K562 (cell line): ENCODE results near the gene AJUBA. TPM values are rescaled to one million over a fixed set of nuclear protein-coding genes. Genes with fewer than 3 reads are reported as not detected.
A peak's percentile ranks its signal among the peaks of the same experiment; 100 is the strongest.

Experiments
- ARHGAP35 ChIP-seq: fragments of 450-650 bp; IDR thresholded peaks from 2 replicates; pipeline ENCODE4 v1.6.1; 2018; ENCODE audit not compliant: partially characterized antibody
- ARID1B ChIP-seq: fragments of 450-650 bp; IDR thresholded peaks from 2 replicates; pipeline ENCODE4 v1.6.1; 2016; ENCODE audit warnings: antibody characterized with exemption, mild to moderate bottlenecking, inconsistent platforms
- BMI1 ChIP-seq: fragments of 150-350 bp; IDR thresholded peaks from 2 replicates; pipeline ENCODE4 v1.6.1; 2014; ENCODE audit warnings: low read length
- CHD4 ChIP-seq: fragments of 200-600 bp; sonication (generic); IDR thresholded peaks from 3 replicates; pipeline ENCODE4 v1.6.1; 2012; ENCODE audit warnings: low read depth, mild to moderate bottlenecking, mixed read lengths, low read length, inconsistent platforms; ENCODE audit not compliant: insufficient read depth, insufficient replicate concordance, poor library complexity, severe bottlenecking
- KAT2B ChIP-seq: IDR thresholded peaks from one replicate; pipeline ENCODE4 v1.6.1; 2012; ENCODE audit warnings: low read depth, mild to moderate bottlenecking, control low read depth, inconsistent platforms, low read length, moderate library complexity
- POLR2H ChIP-seq: IDR thresholded peaks from 2 replicates; pipeline ENCODE4 v1.6.1; 2016; ENCODE audit warnings: missing genetic modification characterization, low read depth, mild to moderate bottlenecking, control low read depth, missing compliant biosample characterization, moderate library complexity
- ZNF175 ChIP-seq: fragments of 200-800 bp; sonication (Bioruptor generic); IDR thresholded peaks from 2 replicates; pipeline ENCODE4 v1.6.1; 2016; ENCODE audit warnings: low read depth, mild to moderate bottlenecking, missing genetic modification characterization, missing compliant biosample characterization
- ZNF324 ChIP-seq: fragments of 250-450 bp; sonication (Bioruptor Pico); IDR thresholded peaks from 2 replicates; pipeline ENCODE4 v1.4.0; 2020; ENCODE audit warnings: mild to moderate bottlenecking
- ZNF445 ChIP-seq: fragments of 250-450 bp; sonication (Bioruptor Pico); IDR thresholded peaks from 2 replicates; pipeline ENCODE4 v1.4.0; 2020; ENCODE audit warnings: low read depth, mild to moderate bottlenecking, moderate library complexity
- polyA plus RNA-seq, 8 experiments: library from polyadenylated mRNA; depleted of rRNA in 4 of 8; stranded (reverse) in 5 of 8; unstranded in 3 of 8; fragments of >200 nt; fragmentation: Nextera tagmentation in 2 of 8; fragmentation: Illumina TruSeq in 1 of 8; extraction: Ambion mirVana in 2 of 8; extraction: Trizol in 1 of 8; gene quantifications; 2 replicates each; pipeline versions ENCODE4 v1.2.1 to v1.2.3, GENCODE V29; 2011 to 2014; ENCODE audit warnings: inconsistent platforms in 1 of 8, missing spikeins in 1 of 8
- total RNA-seq, 7 experiments: library from RNA; depleted of rRNA in 6 of 7; stranded (reverse); fragments of >200 nt in 6 of 7; fragmentation: Illumina TruSeq in 2 of 7; extraction: Trizol in 2 of 7; gene quantifications; 2 replicates each; pipeline versions ENCODE4 v1.2.1 to v1.2.3, GENCODE V29; 2011 to 2021; ENCODE audit warnings: low replicate concordance in 1 of 7
- TF ChIP-seq, protein P1 (sequence below): IDR thresholded peaks from 2 replicates; pipeline ENCODE4 v1.6.1; 2016; ENCODE audit warnings: missing genetic modification characterization, missing compliant biosample characterization
- TF ChIP-seq, protein P2 (sequence below): fragments of 450-650 bp; IDR thresholded peaks from 2 replicates; pipeline ENCODE4 v1.6.1; 2016
- TF ChIP-seq, protein P3 (sequence below): IDR thresholded peaks from 2 replicates; pipeline ENCODE4 v1.6.1; 2014; ENCODE audit warnings: antibody characterized with exemption

Gene AJUBA
- total and polyA plus RNA-seq, 9 of the 15 experiments (the other 6 are each of a cell fraction or from before 2014, with no cell fraction given): 0.73 to 4.7 (median 2.8) TPM

DNA sequence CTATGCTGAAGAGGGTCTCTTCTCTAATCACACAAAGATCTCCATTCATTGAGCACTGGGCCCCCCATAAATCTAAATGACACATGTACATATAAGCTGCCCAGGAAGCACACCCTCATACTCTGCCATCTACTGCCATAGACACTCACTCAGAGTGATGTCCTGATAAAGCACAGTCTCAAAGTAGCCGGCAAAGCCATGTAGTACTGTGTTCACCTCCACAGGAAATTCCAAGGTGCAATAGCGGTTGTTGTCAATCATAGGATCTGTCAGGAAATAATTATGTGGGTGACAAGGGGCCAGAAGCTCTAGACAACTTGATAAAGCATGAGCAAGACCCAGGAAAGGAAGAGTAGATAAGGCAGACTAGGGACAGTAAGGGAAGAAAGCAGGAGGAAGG lies 60.1 kb downstream of the AJUBA start (continued):
- no peak for TF ChIP-seq ZNF445 (CRISPR knock-in tag)
- no peak for TF ChIP-seq KAT2B
- no peak for TF ChIP-seq CHD4
- TF ChIP-seq ARHGAP35: no peak
- 0 out of 2 replicates have a peak, but pooled peaks have one; percentile 21 for TF ChIP-seq ZNF175 (CRISPR knock-in tag)
- TF ChIP-seq POLR2H (tag): no peak
- TF ChIP-seq, protein P1, sequence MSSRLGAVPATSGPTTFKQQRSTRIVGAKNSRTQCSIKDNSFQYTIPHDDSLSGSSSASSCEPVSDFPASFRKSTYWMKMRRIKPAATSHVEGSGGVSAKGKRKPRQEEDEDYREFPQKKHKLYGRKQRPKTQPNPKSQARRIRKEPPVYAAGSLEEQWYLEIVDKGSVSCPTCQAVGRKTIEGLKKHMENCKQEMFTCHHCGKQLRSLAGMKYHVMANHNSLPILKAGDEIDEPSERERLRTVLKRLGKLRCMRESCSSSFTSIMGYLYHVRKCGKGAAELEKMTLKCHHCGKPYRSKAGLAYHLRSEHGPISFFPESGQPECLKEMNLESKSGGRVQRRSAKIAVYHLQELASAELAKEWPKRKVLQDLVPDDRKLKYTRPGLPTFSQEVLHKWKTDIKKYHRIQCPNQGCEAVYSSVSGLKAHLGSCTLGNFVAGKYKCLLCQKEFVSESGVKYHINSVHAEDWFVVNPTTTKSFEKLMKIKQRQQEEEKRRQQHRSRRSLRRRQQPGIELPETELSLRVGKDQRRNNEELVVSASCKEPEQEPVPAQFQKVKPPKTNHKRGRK (tag): no peak
- TF ChIP-seq, protein P2, sequence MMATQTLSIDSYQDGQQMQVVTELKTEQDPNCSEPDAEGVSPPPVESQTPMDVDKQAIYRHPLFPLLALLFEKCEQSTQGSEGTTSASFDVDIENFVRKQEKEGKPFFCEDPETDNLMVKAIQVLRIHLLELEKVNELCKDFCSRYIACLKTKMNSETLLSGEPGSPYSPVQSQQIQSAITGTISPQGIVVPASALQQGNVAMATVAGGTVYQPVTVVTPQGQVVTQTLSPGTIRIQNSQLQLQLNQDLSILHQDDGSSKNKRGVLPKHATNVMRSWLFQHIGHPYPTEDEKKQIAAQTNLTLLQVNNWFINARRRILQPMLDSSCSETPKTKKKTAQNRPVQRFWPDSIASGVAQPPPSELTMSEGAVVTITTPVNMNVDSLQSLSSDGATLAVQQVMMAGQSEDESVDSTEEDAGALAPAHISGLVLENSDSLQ: peak; percentile 43
- no peak for TF ChIP-seq ZNF324 (CRISPR knock-in tag)
- TF ChIP-seq BMI1: no peak
- TF ChIP-seq, protein P3, sequence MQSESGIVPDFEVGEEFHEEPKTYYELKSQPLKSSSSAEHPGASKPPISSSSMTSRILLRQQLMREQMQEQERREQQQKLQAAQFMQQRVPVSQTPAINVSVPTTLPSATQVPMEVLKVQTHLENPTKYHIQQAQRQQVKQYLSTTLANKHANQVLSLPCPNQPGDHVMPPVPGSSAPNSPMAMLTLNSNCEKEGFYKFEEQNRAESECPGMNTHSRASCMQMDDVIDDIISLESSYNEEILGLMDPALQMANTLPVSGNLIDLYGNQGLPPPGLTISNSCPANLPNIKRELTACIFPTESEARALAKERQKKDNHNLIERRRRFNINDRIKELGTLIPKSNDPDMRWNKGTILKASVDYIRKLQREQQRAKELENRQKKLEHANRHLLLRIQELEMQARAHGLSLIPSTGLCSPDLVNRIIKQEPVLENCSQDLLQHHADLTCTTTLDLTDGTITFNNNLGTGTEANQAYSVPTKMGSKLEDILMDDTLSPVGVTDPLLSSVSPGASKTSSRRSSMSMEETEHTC: no peak
- 0 out of 2 replicates have a peak, but pooled peaks have one; percentile 9 for TF ChIP-seq ARID1B

Other genes with a start within 250 kb of the AJUBA start
Only the 7 nearest of the 18 such genes appear.
- 46.0 and 68.2 TPM in 2 replicates for gene RBM23, start 63.4 kb downstream of the AJUBA start, total RNA-seq (2014; rRNA removed)
- 48.9 and 53.2 TPM in 2 replicates for gene RBM23, start 63.4 kb downstream of the AJUBA start, total RNA-seq (2014; rRNA removed; fragmentation: Illumina TruSeq; extraction: Trizol)
- gene RBM23, start 63.4 kb downstream of the AJUBA start, total RNA-seq (2015; rRNA removed; fragmentation: Illumina TruSeq; extraction: Trizol): 66.8 and 73.0 TPM in 2 replicates
- 56.0 and 58.5 TPM in 2 replicates for gene RBM23, start 63.4 kb downstream of the AJUBA start, total RNA-seq (2021)
- 36.2 and 57.8 TPM in 2 replicates for gene RBM23, start 63.4 kb downstream of the AJUBA start, polyA plus RNA-seq (2011; rRNA removed)
- 50.2 and 69.0 TPM in 2 replicates for gene RBM23, start 63.4 kb downstream of the AJUBA start, polyA plus RNA-seq (2014; fragmentation: Illumina TruSeq; extraction: Trizol)
- gene RBM23, start 63.4 kb downstream of the AJUBA start, polyA plus RNA-seq (2014; fragmentation: Nextera tagmentation; extraction: Ambion mirVana): 100 to 1,000 TPM in 1 of 2 experiments, 10 to 100 TPM in 1; 67.8 to 102 TPM
- 47.1 and 50.4 TPM in 2 replicates for gene RBM23, start 63.4 kb downstream of the AJUBA start, polyA plus RNA-seq (2014; rRNA removed)
- 123 and 171 TPM in 2 replicates for gene PRMT5, start 53.2 kb downstream of the AJUBA start, total RNA-seq (2014; rRNA removed)
- 222 and 228 TPM in 2 replicates for gene PRMT5, start 53.2 kb downstream of the AJUBA start, total RNA-seq (2014; rRNA removed; fragmentation: Illumina TruSeq; extraction: Trizol)
- gene PRMT5, start 53.2 kb downstream of the AJUBA start, total RNA-seq (2015; rRNA removed; fragmentation: Illumina TruSeq; extraction: Trizol): 245 and 276 TPM in 2 replicates
- 246 and 247 TPM in 2 replicates for gene PRMT5, start 53.2 kb downstream of the AJUBA start, total RNA-seq (2021)
- 409 and 552 TPM in 2 replicates for gene PRMT5, start 53.2 kb downstream of the AJUBA start, polyA plus RNA-seq (2011; rRNA removed)
- 270 and 321 TPM in 2 replicates for gene PRMT5, start 53.2 kb downstream of the AJUBA start, polyA plus RNA-seq (2014; fragmentation: Illumina TruSeq; extraction: Trizol)
- 100 to 1,000 TPM; 114 to 155 TPM for gene PRMT5, start 53.2 kb downstream of the AJUBA start, polyA plus RNA-seq (2014; fragmentation: Nextera tagmentation; extraction: Ambion mirVana)
- gene PRMT5, start 53.2 kb downstream of the AJUBA start, polyA plus RNA-seq (2014; rRNA removed): 216 and 257 TPM in 2 replicates
- 53.3 and 62.8 TPM in 2 replicates for gene HAUS4, start 25.5 kb downstream of the AJUBA start, total RNA-seq (2014; rRNA removed)
- 59.2 and 62.3 TPM in 2 replicates for gene HAUS4, start 25.5 kb downstream of the AJUBA start, total RNA-seq (2014; rRNA removed; fragmentation: Illumina TruSeq; extraction: Trizol)
- 44.1 and 49.2 TPM in 2 replicates for gene HAUS4, start 25.5 kb downstream of the AJUBA start, total RNA-seq (2015; rRNA removed; fragmentation: Illumina TruSeq; extraction: Trizol)
- 47.4 and 49.3 TPM in 2 replicates for gene HAUS4, start 25.5 kb downstream of the AJUBA start, total RNA-seq (2021)
- 80.3 and 85.4 TPM in 2 replicates for gene HAUS4, start 25.5 kb downstream of the AJUBA start, polyA plus RNA-seq (2011; rRNA removed)
- gene HAUS4, start 25.5 kb downstream of the AJUBA start, polyA plus RNA-seq (2014; fragmentation: Illumina TruSeq; extraction: Trizol): 41.2 and 46.3 TPM in 2 replicates
- 10 to 100 TPM; 12.5 to 13.0 TPM for gene HAUS4, start 25.5 kb downstream of the AJUBA start, polyA plus RNA-seq (2014; fragmentation: Nextera tagmentation; extraction: Ambion mirVana)
- gene HAUS4, start 25.5 kb downstream of the AJUBA start, polyA plus RNA-seq (2014; rRNA removed): 71.8 and 71.9 TPM in 2 replicates
- gene C14orf93, start 27.6 kb upstream of the AJUBA start, total RNA-seq (2014; rRNA removed): 17.0 and 18.7 TPM in 2 replicates
- 11.1 and 12.9 TPM in 2 replicates for gene C14orf93, start 27.6 kb upstream of the AJUBA start, total RNA-seq (2014; rRNA removed; fragmentation: Illumina TruSeq; extraction: Trizol)
- 11.8 and 14.8 TPM in 2 replicates for gene C14orf93, start 27.6 kb upstream of the AJUBA start, total RNA-seq (2015; rRNA removed; fragmentation: Illumina TruSeq; extraction: Trizol)
- gene C14orf93, start 27.6 kb upstream of the AJUBA start, total RNA-seq (2021): 15.9 and 16.1 TPM in 2 replicates
- gene C14orf93, start 27.6 kb upstream of the AJUBA start, polyA plus RNA-seq (2011; rRNA removed): 20.4 and 23.1 TPM in 2 replicates
- 22.0 and 26.3 TPM in 2 replicates for gene C14orf93, start 27.6 kb upstream of the AJUBA start, polyA plus RNA-seq (2014; fragmentation: Illumina TruSeq; extraction: Trizol)
- 1 to 10 TPM; 2.2 to 3.0 TPM for gene C14orf93, start 27.6 kb upstream of the AJUBA start, polyA plus RNA-seq (2014; fragmentation: Nextera tagmentation; extraction: Ambion mirVana)
- gene C14orf93, start 27.6 kb upstream of the AJUBA start, polyA plus RNA-seq (2014; rRNA removed): 22.4 and 24.3 TPM in 2 replicates
- 279 and 297 TPM in 2 replicates for gene PSMB5, start 52.3 kb upstream of the AJUBA start, total RNA-seq (2014; rRNA removed)
- gene PSMB5, start 52.3 kb upstream of the AJUBA start, total RNA-seq (2014; rRNA removed; fragmentation: Illumina TruSeq; extraction: Trizol): 204 and 223 TPM in 2 replicates
- 210 and 212 TPM in 2 replicates for gene PSMB5, start 52.3 kb upstream of the AJUBA start, total RNA-seq (2015; rRNA removed; fragmentation: Illumina TruSeq; extraction: Trizol)
- 198 and 218 TPM in 2 replicates for gene PSMB5, start 52.3 kb upstream of the AJUBA start, total RNA-seq (2021)
- gene PSMB5, start 52.3 kb upstream of the AJUBA start, polyA plus RNA-seq (2011; rRNA removed): 273 and 285 TPM in 2 replicates
- gene PSMB5, start 52.3 kb upstream of the AJUBA start, polyA plus RNA-seq (2014; fragmentation: Illumina TruSeq; extraction: Trizol): 194 and 201 TPM in 2 replicates
- gene PSMB5, start 52.3 kb upstream of the AJUBA start, polyA plus RNA-seq (2014; fragmentation: Nextera tagmentation; extraction: Ambion mirVana): 1,000 to 10,000 TPM; 1,679 to 1,870 TPM
- gene PSMB5, start 52.3 kb upstream of the AJUBA start, polyA plus RNA-seq (2014; rRNA removed): 249 and 269 TPM in 2 replicates
- gene PSMB11, start 59.7 kb upstream of the AJUBA start, total RNA-seq (2014; rRNA removed): not detected in 2 replicates
- not detected in 2 replicates for gene PSMB11, start 59.7 kb upstream of the AJUBA start, total RNA-seq (2014; rRNA removed; fragmentation: Illumina TruSeq; extraction: Trizol)
- gene PSMB11, start 59.7 kb upstream of the AJUBA start, total RNA-seq (2015; rRNA removed; fragmentation: Illumina TruSeq; extraction: Trizol): not detected in 2 replicates
- gene PSMB11, start 59.7 kb upstream of the AJUBA start, total RNA-seq (2021): not detected in 2 replicates
- gene PSMB11, start 59.7 kb upstream of the AJUBA start, polyA plus RNA-seq (2011; rRNA removed): not detected in 2 replicates
- not detected in 2 replicates for gene PSMB11, start 59.7 kb upstream of the AJUBA start, polyA plus RNA-seq (2014; fragmentation: Illumina TruSeq; extraction: Trizol)
- gene PSMB11, start 59.7 kb upstream of the AJUBA start, polyA plus RNA-seq (2014; fragmentation: Nextera tagmentation; extraction: Ambion mirVana): not detected
- not detected in 2 replicates for gene PSMB11, start 59.7 kb upstream of the AJUBA start, polyA plus RNA-seq (2014; rRNA removed)
- 4.9 and 6.6 TPM in 2 replicates for gene CDH24, start 75.0 kb upstream of the AJUBA start, total RNA-seq (2014; rRNA removed)
- 2.4 and 3.0 TPM in 2 replicates for gene CDH24, start 75.0 kb upstream of the AJUBA start, total RNA-seq (2014; rRNA removed; fragmentation: Illumina TruSeq; extraction: Trizol)
- gene CDH24, start 75.0 kb upstream of the AJUBA start, total RNA-seq (2015; rRNA removed; fragmentation: Illumina TruSeq; extraction: Trizol): 3.6 and 4.0 TPM in 2 replicates
- gene CDH24, start 75.0 kb upstream of the AJUBA start, total RNA-seq (2021): 11.1 and 12.8 TPM in 2 replicates
- gene CDH24, start 75.0 kb upstream of the AJUBA start, polyA plus RNA-seq (2011; rRNA removed): 6.5 and 11.1 TPM in 2 replicates
- 8.1 and 9.2 TPM in 2 replicates for gene CDH24, start 75.0 kb upstream of the AJUBA start, polyA plus RNA-seq (2014; fragmentation: Illumina TruSeq; extraction: Trizol)
- under 1 TPM; 0.04 to 0.10 TPM for gene CDH24, start 75.0 kb upstream of the AJUBA start, polyA plus RNA-seq (2014; fragmentation: Nextera tagmentation; extraction: Ambion mirVana)
- 15.5 and 16.2 TPM in 2 replicates for gene CDH24, start 75.0 kb upstream of the AJUBA start, polyA plus RNA-seq (2014; rRNA removed)